ENCODE measurements around the gene ZNF212.

ZNF212 gene

GRCh38 chr7:149289262-149289661 lies 49.8 kb downstream of the ZNF212 start:
- no peak for DNase-seq

- no peak for DNase-seq
Measured at GRCh38 chr7:149289856-149290255, 50.4 kb downstream of the ZNF212 start.

GRCh38 chr7:149291036-149291780 lies 51.8 kb downstream of the ZNF212 start:
- peak; percentile 36 for DNase-seq

DNA sequence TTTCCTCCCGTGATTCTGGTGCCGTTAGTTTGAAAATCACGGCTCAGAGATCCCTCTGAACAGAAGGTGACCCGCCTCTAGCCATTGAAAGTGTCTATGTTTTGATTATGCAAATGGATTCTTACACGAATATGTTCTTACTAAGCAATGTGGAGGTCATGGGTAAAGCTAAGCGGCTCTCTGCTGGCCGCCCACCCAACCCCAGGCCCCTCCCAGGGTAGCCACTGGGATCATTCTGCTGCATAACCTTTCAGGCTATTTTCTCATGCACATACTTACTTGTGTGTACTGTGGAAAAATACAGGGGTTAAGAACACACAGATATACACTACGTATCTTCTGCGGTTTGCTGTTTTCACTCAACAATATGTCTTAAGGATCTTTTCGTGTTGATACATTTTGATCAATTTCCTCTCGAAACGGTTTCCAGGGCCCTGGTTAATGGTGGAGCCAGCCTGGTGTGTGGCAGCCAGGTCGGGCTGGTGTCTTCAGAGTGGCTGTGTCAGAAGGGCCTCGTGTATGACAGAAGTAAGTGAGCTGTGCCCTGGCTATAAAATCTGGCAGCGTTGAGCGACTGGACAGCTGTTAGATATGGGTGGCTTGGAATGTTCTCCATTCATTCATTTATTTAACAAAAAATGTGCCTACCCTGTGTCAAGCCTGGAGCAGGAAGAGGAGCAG lies 52.5 kb downstream of the ZNF212 start:
- DNase-seq, result no peak

GRCh38 chr7:149292462-149292823 lies 53.0 kb downstream of the ZNF212 start:
- no peak for DNase-seq

- DNase-seq, result no peak
Measured at GRCh38 chr7:149293338-149293737, 53.9 kb downstream of the ZNF212 start.

- DNase-seq, result no peak
Measured at GRCh38 chr7:149293946-149294633, 54.6 kb downstream of the ZNF212 start.

- DNase-seq, result no peak
Measured at GRCh38 chr7:149294634-149295480, 55.4 kb downstream of the ZNF212 start.

GRCh38 chr7:149295481-149295850 lies 56.0 kb downstream of the ZNF212 start:
- DNase-seq, result no peak

GRCh38 chr7:149296368-149296767 lies 56.9 kb downstream of the ZNF212 start:
- DNase-seq, result no peak

DNA sequence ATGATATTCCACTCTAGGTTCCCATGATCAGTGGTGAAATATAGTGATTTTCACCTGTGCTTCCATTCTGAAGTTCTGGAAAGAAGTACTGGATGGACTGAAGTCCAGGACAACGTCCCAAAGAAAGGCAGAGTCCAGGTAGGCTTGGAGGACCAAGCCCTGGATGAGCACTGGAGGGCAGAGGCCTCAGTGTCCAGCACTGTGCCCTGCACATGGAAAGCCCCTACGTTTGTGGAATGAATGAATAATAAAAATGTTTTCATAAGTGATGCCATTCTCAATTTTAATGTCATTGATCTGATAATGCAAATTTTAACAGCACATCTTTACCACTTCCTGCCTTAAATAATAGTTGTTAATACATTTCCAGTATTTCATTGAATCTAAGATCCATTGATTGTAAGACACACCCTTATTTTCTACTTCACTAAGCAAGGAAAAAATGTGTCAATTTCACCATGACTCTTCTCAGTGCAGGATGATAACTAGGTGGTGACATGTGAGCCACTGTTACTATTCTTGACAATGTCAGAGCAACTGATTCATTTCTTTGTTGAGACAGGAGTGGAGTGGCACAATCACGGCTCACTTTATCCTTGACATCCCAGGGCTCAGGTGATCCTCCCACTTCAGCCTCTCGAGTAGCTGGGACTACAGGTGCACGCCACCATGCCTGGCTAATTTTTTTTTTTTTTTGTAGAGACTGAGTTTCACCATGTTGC lies 57.7 kb downstream of the ZNF212 start:
- no peak for DNase-seq

DNA sequence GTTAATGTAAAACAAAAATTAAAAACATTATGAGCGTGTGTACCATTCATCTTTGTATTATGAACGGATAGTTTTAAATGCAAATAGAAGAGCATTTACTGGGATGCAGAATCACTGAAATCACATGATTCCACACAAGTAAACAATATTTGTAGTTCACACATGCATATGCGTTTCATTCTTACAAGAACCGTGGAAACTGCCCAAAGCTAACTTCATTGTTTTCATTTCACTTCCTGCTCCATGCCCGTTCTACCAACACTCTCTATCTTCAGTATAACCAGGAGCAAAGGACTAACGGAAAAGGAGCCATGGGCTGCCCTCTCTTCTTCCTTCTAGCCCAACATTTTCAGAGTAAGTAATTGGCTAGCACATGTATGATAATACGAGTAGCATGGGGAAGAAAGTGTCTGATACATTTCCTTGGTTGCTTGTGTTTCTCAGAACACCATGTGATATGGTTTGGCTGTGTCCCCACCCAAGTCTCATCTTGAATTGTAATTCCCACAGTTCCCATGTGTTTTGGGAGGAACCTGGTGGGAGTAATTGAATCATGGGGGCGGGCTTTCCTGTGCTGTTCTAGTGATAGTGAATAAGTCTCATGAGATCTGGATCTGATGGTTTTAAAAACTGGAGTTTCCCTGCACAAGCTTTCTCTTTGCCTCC lies 61.3 kb downstream of the ZNF212 start:
- no peak for DNase-seq

DNA sequence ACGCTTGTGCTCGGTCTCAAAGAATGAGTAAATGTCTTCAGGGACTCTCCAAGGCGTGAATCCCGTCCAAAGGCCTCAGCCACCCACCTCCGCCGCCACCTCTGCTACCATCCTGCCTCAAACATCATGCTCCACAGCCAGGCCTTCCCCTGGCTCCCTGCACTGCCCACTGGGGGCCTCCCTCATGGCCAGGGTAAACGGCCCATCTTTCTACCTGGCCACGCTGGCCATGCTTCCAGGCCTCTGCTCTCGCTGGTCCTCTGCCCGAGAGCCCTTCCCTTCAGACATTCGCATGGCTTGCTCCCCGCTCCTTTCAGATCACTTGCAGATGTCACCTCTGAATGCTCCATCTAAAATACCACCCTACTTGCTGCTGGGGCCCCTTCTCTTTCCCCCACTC lies 62.8 kb downstream of the ZNF212 start:
- DNase-seq, result no peak

DNA sequence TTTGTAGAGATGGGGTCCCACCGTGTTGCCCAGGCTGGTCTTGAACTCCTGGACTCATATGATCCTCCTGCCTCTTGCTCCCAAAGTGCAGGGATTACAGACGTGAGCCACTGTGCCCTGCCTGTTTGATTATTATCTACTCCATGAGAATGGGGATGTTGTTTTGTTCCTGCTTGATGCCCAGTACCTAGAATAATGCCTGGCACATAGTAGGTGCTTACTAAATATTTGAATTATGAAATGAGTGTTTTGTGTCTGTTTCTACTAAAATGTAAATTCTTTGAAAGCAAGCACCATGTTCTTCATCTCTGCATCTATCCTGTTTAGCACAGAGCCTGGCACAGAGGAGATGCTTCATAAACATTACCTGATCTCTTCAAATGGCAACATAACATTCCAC lies 63.4 kb downstream of the ZNF212 start:
- DNase-seq, result no peak

- DNase-seq, result no peak
Measured at GRCh38 chr7:149304006-149304405, 64.6 kb downstream of the ZNF212 start.

Measured in hematopoietic multipotent progenitor cell treated with erythropoietin and hydrocortisone succinate and interleukin-3 and kit ligand, for 4 days (in vitro differentiated cells).